MM.1S (cell line): ENCODE results near the gene FCER1G.

Experiments used
- EZH2phosphoT487 ChIP-seq: fragments of 300-600 bp; sonication (generic); IDR thresholded peaks from 2 replicates; pipeline ENCODE4 v1.6.1; 2018; ENCODE audit warnings: antibody characterized with exemption, low read length
- TF ChIP-seq, protein P1 (sequence below): fragments of 300-600 bp; sonication (generic); IDR thresholded peaks from 2 replicates; pipeline ENCODE4 v1.5.1; 2016; ENCODE audit warnings: antibody characterized with exemption, low read length, mixed read lengths

DNA sequence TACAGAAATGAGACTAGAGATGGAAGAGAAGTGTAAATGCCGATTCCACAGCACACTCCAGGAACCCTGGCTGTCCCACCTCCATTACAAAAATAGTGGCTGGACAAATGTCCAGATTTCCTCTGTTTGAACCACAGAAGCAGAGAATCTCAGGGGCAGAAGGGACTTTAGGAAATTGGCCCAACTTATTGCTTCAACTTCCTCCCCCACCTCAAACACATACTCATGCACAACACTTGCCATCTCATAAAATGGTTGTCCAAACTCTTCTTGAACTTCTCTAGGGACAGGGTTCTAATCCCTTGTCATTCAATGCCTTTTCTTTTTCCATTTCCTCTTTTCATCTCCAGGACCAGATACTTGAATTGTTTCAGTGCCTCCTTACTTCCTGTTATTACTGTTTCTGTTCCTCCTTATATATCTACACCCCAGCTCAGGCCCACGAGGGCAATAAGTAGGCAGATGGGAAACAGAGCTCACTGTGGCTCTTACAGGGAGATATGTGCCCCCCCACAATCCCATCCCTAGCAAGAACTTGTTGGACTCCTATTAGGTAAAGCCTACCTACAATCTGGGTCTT lies 29.3 kb upstream of the FCER1G start:
- TF ChIP-seq, protein P1, sequence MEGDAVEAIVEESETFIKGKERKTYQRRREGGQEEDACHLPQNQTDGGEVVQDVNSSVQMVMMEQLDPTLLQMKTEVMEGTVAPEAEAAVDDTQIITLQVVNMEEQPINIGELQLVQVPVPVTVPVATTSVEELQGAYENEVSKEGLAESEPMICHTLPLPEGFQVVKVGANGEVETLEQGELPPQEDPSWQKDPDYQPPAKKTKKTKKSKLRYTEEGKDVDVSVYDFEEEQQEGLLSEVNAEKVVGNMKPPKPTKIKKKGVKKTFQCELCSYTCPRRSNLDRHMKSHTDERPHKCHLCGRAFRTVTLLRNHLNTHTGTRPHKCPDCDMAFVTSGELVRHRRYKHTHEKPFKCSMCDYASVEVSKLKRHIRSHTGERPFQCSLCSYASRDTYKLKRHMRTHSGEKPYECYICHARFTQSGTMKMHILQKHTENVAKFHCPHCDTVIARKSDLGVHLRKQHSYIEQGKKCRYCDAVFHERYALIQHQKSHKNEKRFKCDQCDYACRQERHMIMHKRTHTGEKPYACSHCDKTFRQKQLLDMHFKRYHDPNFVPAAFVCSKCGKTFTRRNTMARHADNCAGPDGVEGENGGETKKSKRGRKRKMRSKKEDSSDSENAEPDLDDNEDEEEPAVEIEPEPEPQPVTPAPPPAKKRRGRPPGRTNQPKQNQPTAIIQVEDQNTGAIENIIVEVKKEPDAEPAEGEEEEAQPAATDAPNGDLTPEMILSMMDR: no peak
- TF ChIP-seq EZH2phosphoT487: no peak
